H1 (cell line): Measurements from ENCODE around the gene PRR7. TPM values are rescaled to one million over a fixed set of nuclear protein-coding genes. Genes with fewer than 3 reads are reported as not detected.
A peak's percentile ranks its signal among the peaks of the same experiment; 100 is the strongest.

Source experiments
- BCL11A ChIP-seq, 2 experiments: IDR thresholded peaks; one replicate each; pipeline ENCODE4 v1.6.1; 2011; ENCODE audit warnings: low read depth in 2 of 2, low read length in 2 of 2, mild to moderate bottlenecking in 2 of 2
- KDM1A ChIP-seq: fragments of 200-600, 300-600 bp; sonication (generic); IDR thresholded peaks from 2 replicates; pipeline ENCODE4 v1.7.1; 2016; ENCODE audit warnings: mild to moderate bottlenecking, low read length, borderline replicate concordance
- POLR2A ChIP-seq, 2 experiments: IDR thresholded peaks; 1 replicate in 1 of 2; 2 replicates in 1 of 2; pipeline ENCODE4 v1.6.1; 2011; ENCODE audit warnings: low read depth in 2 of 2, low read length in 2 of 2, mild to moderate bottlenecking in 2 of 2; ENCODE audit errors: control extremely low read depth in 1 of 2
- POLR2AphosphoS5 ChIP-seq: IDR thresholded peaks from 2 replicates; pipeline ENCODE4 v1.6.1; 2011; ENCODE audit warnings: low read depth, low read length
- SIN3A ChIP-seq, 2 experiments: IDR thresholded peaks in 1 of 2; conservative IDR thresholded peaks in 1 of 2; 2 replicates each; pipeline ENCODE4 v1.6.1; 2011 to 2012; ENCODE audit warnings: low read length in 2 of 2, improper control_type of control experiment in 1 of 2, low read depth in 1 of 2, mild to moderate bottlenecking in 1 of 2
- SP1 ChIP-seq: IDR thresholded peaks from 2 replicates; pipeline ENCODE4 v1.6.1; 2011; ENCODE audit warnings: low read depth, low read length
- TAF1 ChIP-seq: IDR thresholded peaks from 2 replicates; pipeline ENCODE4 v1.6.1; 2011; ENCODE audit warnings: mild to moderate bottlenecking, low read depth, low read length
- ZNF274 ChIP-seq: IDR thresholded peaks from 2 replicates; pipeline ENCODE4 v1.7.0; 2012; ENCODE audit warnings: low read length, borderline replicate concordance; ENCODE audit errors: extremely low read depth
- polyA plus RNA-seq, 7 experiments: library from polyadenylated mRNA; depleted of rRNA in 3 of 7; stranded (reverse) in 5 of 7; unstranded in 2 of 7; fragments of >200 nt in 5 of 7; fragments of 200-250 nt in 2 of 7; gene quantifications; 1 replicate in 5 of 7; 2 replicates in 1 of 7; 4 replicates in 1 of 7; pipeline versions ENCODE4 v1.2.1 to v1.2.3, GENCODE V29; 2011 to 2013; ENCODE audit warnings: missing spikeins in 2 of 7, mixed read lengths in 2 of 7
- total RNA-seq: library from RNA; stranded (reverse); fragmentation: NEBNext Ultra II Directional; extraction: Animal tissue kit (Norgen Biotek cat#: 25700); gene quantifications from 2 replicates; pipeline ENCODE4 v1.2.1, GENCODE V29; 2021
- TF ChIP-seq, protein P1 (sequence below): IDR thresholded peaks from 2 replicates; pipeline ENCODE4 v1.6.1; 2012; ENCODE audit warnings: inconsistent platforms

The PRR7 gene
- total and polyA plus RNA-seq, 2 of the 8 experiments (the other 6 are each of a cell fraction or from before 2014, with no cell fraction given) = 8.0 to 11.8 TPM

DNA sequence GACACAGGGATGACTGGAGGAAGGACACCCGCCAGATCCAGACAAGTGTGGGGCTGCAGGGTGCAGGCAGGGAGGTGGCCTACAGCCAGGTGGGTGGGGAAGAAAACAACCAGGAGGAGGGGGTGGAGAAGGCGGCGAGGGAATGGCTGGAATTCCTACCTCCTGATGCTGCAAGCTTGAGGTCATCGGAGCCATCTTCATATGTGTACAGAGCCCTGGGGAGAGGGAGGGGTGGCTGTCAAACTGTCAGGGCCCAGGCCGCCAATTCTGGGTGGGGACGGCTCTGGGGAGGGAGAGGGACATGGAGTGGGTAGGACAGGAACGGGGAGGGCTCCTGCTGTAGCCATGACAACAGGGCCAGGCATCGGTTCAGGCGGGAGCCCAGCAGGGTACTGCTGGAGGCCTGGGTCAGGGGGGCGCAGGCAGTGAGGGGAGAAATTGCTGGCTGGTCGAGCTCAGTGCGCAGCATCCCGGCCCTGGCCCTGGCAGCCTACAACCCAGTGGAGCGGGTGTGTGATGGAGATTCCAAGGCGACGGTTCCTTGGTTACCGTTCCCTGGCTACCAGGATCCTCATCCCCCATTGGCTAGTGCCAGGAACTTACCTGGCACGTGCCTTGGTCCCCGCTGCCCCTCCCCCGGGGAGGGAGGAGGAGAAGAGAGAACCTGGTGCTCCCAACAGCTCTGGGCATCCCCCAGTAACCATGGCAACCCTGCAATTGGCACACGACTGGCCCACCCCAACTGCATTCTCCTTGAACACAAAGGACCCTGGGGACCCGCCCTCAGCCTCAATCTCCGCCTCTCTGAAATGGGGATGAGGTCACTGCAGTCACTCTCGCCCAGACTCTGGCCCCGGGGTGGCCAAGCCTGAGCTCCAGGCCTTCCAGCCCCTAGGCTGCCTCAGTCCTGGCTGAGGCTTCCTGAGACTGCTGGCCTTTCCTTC lies 22.3 kb downstream of the PRR7 start (continued):
- TF ChIP-seq, protein P1, sequence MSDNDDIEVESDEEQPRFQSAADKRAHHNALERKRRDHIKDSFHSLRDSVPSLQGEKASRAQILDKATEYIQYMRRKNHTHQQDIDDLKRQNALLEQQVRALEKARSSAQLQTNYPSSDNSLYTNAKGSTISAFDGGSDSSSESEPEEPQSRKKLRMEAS = peak; percentile 49; the same call in 1 of the 2 replicates
- TF ChIP-seq POLR2A (IDR thresholded peaks at IDR 0.05; ENCODE audit: control extremely low read depth in 1 of 2, low read depth in 2 of 2, low read length in 2 of 2) (peak in 1 of 2 experiments; percentile 78; a peak in 2 of 3 replicates), POLR2AphosphoS5 (peak; percentile 69), BCL11A (IDR thresholded peaks at IDR 0.05; ENCODE audit: low read depth in 2 of 2, low read length in 2 of 2) (no peak), KDM1A (peak; percentile 56; the same call in 1 of the 2 replicates), SIN3A (conservative IDR thresholded peaks at IDR 0.05 in 1 of 2, IDR thresholded peaks at IDR 0.05 in 1 of 2; ENCODE audit: low read depth in 1 of 2, low read length in 2 of 2) (peak; percentile 4 to 66; a peak in 1 of 4 replicates), TAF1 (peak; percentile 39; the same call in 1 of the 2 replicates), SP1 (0 out of 2 replicates have a peak, but pooled peaks have one; percentile 25), ZNF274 (no peak)
